Measurements from ENCODE around the gene GNB1L. TPM values are rescaled to one million over a fixed set of nuclear protein-coding genes. Genes with fewer than 3 reads are reported as not detected.

Gene GNB1L
- total and polyA plus RNA-seq, 4 donors, result 4.5 to 9.3 (median 6.7) TPM

- TF ChIP-seq CTCF (IDR thresholded peaks at IDR 0.05; ENCODE audit: control extremely low read depth, extremely low read depth), result no peak
- 79 to 91% methylated on average over 7 of the region's 7 CpGs for WGBS, 2 donors
- no peaks in the 10 kb centered on the region for H3K36me3 ChIP-seq (ENCODE audit: control insufficient read depth in 4 of 4, insufficient read depth in 4 of 4, low read length in 4 of 4)
- peaks cover 0 to 8% (median 0%) of the 10 kb centered on the region in 5 donors for H3K4me1 ChIP-seq (ENCODE audit: control insufficient read depth in 5 of 5, insufficient read depth in 5 of 5, low read length in 5 of 5)
- H3K9me3 ChIP-seq (ENCODE audit: control insufficient read depth in 4 of 4, insufficient read depth in 3 of 4, low read length in 3 of 4), result no peaks in the 10 kb centered on the region
- H3K9ac ChIP-seq (ENCODE audit: insufficient read depth in 1 of 2, low read length in 2 of 2), result no peak overlapping the region
- H3K27me3 ChIP-seq (ENCODE audit: control insufficient read depth in 3 of 3, insufficient read depth in 3 of 3, low read length in 2 of 3), result no peaks in the 10 kb centered on the region
- H3K4me3 ChIP-seq, result no peak overlapping the region
- no peak for ATAC-seq (ENCODE audit: insufficient read depth, low FRiP score)
- no peak for DNase-seq
- H3K27ac ChIP-seq (ENCODE audit: low read depth in 1 of 2, low read length in 1 of 2), result no peak overlapping the region
Observed at GRCh38 chr22:19825904-19826618, 28.6 kb downstream of the GNB1L start.

GRCh38 chr22:19824926-19825339, 29.7 kb downstream of the GNB1L start:
- Histone ChIP-seq H3K27ac (ENCODE audit: low read depth in 1 of 2, low read length in 1 of 2) (no peak overlapping the region), H3K4me1 (ENCODE audit: control insufficient read depth in 5 of 5, insufficient read depth in 5 of 5, low read length in 5 of 5) (peaks cover 0 to 8% (median 0%) of the 10 kb centered on the region in 5 donors), H3K36me3 (ENCODE audit: control insufficient read depth in 4 of 4, insufficient read depth in 4 of 4, low read length in 4 of 4) (no peaks in the 10 kb centered on the region), H3K4me3 (no peak overlapping the region), H3K27me3 (ENCODE audit: control insufficient read depth in 3 of 3, insufficient read depth in 3 of 3, low read length in 2 of 3) (no peaks in the 10 kb centered on the region), H3K9me3 (ENCODE audit: control insufficient read depth in 4 of 4, insufficient read depth in 3 of 4, low read length in 3 of 4) (no peaks in the 10 kb centered on the region), H3K9ac (ENCODE audit: insufficient read depth in 1 of 2, low read length in 2 of 2) (no peak overlapping the region)
- 96 to 97% methylated on average over 8 of the region's 8 CpGs for WGBS, 2 donors
- DNase-seq (no peak), ATAC-seq (ENCODE audit: insufficient read depth, low FRiP score) (no peak)
- no peak for TF ChIP-seq CTCF (IDR thresholded peaks at IDR 0.05; ENCODE audit: control extremely low read depth, extremely low read depth)

GRCh38 chr22:19824212-19824925, 30.3 kb downstream of the GNB1L start:
- H3K4me3 ChIP-seq, result no peak overlapping the region
- WGBS, 2 donors, result 65 to 79% methylated on average over 15 to 16 of the region's 16 CpGs
- no peaks in the 10 kb centered on the region for H3K27me3 ChIP-seq (ENCODE audit: control insufficient read depth in 3 of 3, insufficient read depth in 3 of 3, low read length in 2 of 3)
- no peak for TF ChIP-seq CTCF (IDR thresholded peaks at IDR 0.05; ENCODE audit: control extremely low read depth, extremely low read depth)
- H3K36me3 ChIP-seq (ENCODE audit: control insufficient read depth in 4 of 4, insufficient read depth in 4 of 4, low read length in 4 of 4), result no peaks in the 10 kb centered on the region
- no peak overlapping the region for H3K27ac ChIP-seq (ENCODE audit: low read depth in 1 of 2, low read length in 1 of 2)
- no peak for ATAC-seq (ENCODE audit: insufficient read depth, low FRiP score)
- H3K4me1 ChIP-seq (ENCODE audit: control insufficient read depth in 5 of 5, insufficient read depth in 5 of 5, low read length in 5 of 5), result peaks cover 0 to 8% (median 0%) of the 10 kb centered on the region in 5 donors
- DNase-seq, result no peak
- H3K9ac ChIP-seq (ENCODE audit: insufficient read depth in 1 of 2, low read length in 2 of 2), result no peak overlapping the region
- H3K9me3 ChIP-seq (ENCODE audit: control insufficient read depth in 4 of 4, insufficient read depth in 3 of 4, low read length in 3 of 4), result no peaks in the 10 kb centered on the region
